ENCODE results near the gene ALS2CL.

DNA sequence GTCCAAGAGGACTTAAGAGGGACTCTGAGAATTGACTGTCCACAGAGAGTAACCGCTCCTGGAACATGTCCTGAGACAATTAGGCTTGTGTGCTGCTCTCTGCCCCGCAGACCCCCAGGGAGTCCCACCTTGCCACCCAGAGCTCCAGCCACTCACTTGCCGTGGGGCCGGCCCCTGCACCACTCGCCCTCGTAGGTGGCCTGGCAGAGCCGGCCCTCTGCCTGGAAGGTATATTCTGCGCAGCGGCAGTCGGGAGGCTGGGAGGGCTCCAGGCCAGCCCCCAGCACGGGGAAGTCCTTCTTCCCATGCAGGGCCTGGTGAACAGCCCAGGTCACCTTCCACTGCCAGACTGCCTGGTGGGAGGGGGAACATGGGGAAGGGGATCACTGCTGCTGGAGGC lies 10.5 kb downstream of the ALS2CL start:
- no peak for TF ChIP-seq POLR2A (IDR thresholded peaks at IDR 0.05; ENCODE audit: low read length)
- TF ChIP-seq RFX5 (IDR thresholded peaks at IDR 0.05) = no peak
- TF ChIP-seq, protein P1, sequence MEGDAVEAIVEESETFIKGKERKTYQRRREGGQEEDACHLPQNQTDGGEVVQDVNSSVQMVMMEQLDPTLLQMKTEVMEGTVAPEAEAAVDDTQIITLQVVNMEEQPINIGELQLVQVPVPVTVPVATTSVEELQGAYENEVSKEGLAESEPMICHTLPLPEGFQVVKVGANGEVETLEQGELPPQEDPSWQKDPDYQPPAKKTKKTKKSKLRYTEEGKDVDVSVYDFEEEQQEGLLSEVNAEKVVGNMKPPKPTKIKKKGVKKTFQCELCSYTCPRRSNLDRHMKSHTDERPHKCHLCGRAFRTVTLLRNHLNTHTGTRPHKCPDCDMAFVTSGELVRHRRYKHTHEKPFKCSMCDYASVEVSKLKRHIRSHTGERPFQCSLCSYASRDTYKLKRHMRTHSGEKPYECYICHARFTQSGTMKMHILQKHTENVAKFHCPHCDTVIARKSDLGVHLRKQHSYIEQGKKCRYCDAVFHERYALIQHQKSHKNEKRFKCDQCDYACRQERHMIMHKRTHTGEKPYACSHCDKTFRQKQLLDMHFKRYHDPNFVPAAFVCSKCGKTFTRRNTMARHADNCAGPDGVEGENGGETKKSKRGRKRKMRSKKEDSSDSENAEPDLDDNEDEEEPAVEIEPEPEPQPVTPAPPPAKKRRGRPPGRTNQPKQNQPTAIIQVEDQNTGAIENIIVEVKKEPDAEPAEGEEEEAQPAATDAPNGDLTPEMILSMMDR (IDR thresholded peaks at IDR 0.05) = no peak
- no peak for TF ChIP-seq JUN (IDR thresholded peaks at IDR 0.05)
- TF ChIP-seq RCOR1 (IDR thresholded peaks at IDR 0.05; ENCODE audit: low read depth, low read length) = no peak
- no peak for TF ChIP-seq KDM1A (IDR thresholded peaks at IDR 0.05; ENCODE audit: low read depth)
- TF ChIP-seq SMC3 (IDR thresholded peaks at IDR 0.05) = no peak
- no peak for TF ChIP-seq CBX8 (IDR thresholded peaks at IDR 0.05)
- TF ChIP-seq EP300 (IDR thresholded peaks at IDR 0.05) = no peak
- TF ChIP-seq, protein P2, sequence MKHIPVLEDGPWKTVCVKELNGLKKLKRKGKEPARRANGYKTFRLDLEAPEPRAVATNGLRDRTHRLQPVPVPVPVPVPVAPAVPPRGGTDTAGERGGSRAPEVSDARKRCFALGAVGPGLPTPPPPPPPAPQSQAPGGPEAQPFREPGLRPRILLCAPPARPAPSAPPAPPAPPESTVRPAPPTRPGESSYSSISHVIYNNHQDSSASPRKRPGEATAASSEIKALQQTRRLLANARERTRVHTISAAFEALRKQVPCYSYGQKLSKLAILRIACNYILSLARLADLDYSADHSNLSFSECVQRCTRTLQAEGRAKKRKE (CRISPR knock-in tag; IDR thresholded peaks at IDR 0.05; ENCODE audit: low read depth) = no peak
- no peak for TF ChIP-seq ZSCAN20 (CRISPR knock-in tag; IDR thresholded peaks at IDR 0.05)
- TF ChIP-seq, protein P3, sequence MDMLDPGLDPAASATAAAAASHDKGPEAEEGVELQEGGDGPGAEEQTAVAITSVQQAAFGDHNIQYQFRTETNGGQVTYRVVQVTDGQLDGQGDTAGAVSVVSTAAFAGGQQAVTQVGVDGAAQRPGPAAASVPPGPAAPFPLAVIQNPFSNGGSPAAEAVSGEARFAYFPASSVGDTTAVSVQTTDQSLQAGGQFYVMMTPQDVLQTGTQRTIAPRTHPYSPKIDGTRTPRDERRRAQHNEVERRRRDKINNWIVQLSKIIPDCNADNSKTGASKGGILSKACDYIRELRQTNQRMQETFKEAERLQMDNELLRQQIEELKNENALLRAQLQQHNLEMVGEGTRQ (IDR thresholded peaks at IDR 0.05) = no peak
- no peak for TF ChIP-seq ZC3H11A (IDR thresholded peaks at IDR 0.05)
